Glutamatergic neuron (in vitro differentiated cells): ENCODE data around the gene TDG. TPM values are rescaled to one million over a fixed set of nuclear protein-coding genes. Genes with fewer than 3 reads are reported as not detected.

Experiments used
- DNase-seq: peaks from one replicate; pipeline ENCODE4 v3.0.0; 2022
- H3K27ac Mint-ChIP-seq: one replicate; pipeline ENCODE4 v1.8.0; 2020; ENCODE audit warnings: mild to moderate bottlenecking, mixed read lengths, inconsistent platforms; ENCODE audit not compliant: unreplicated experiment
- H3K27me3 Mint-ChIP-seq: one replicate; pipeline ENCODE4 v1.8.0; 2020; ENCODE audit warnings: mild to moderate bottlenecking, moderate library complexity, mixed read lengths, inconsistent platforms; ENCODE audit not compliant: unreplicated experiment
- H3K36me3 Mint-ChIP-seq: one replicate; pipeline ENCODE4 v1.8.0; 2020; ENCODE audit warnings: mild to moderate bottlenecking, mixed read lengths, inconsistent platforms; ENCODE audit not compliant: unreplicated experiment
- H3K4me1 Mint-ChIP-seq: one replicate; pipeline ENCODE4 v1.8.0; 2020; ENCODE audit warnings: mild to moderate bottlenecking, low read depth, mixed read lengths, inconsistent platforms; ENCODE audit not compliant: unreplicated experiment
- H3K4me3 Mint-ChIP-seq: one replicate; pipeline ENCODE4 v1.8.0; 2020; ENCODE audit warnings: mild to moderate bottlenecking, mixed read lengths, inconsistent platforms; ENCODE audit not compliant: unreplicated experiment
- H3K9me3 Mint-ChIP-seq: one replicate; pipeline ENCODE4 v1.8.0; 2020; ENCODE audit warnings: mild to moderate bottlenecking, moderate library complexity, mixed read lengths, inconsistent platforms; ENCODE audit not compliant: unreplicated experiment
- total RNA-seq: library from RNA; stranded (reverse); fragmentation: NEBNext Ultra II Directional; extraction: Animal tissue kit (Norgen Biotek cat#: 25700); gene quantifications from one replicate; pipeline ENCODE4 v1.2.1, GENCODE V29; 2021; ENCODE audit not compliant: unreplicated experiment
- TF ChIP-seq, protein P1 (sequence below): fragments of 200-600 bp; sonication (generic); IDR thresholded peaks from one replicate; pipeline ENCODE4 v1.5.0; 2021; ENCODE audit not compliant: partially characterized antibody, unreplicated experiment

Gene TDG
- total RNA-seq, 1 donor from 2014 or later = 56.8 TPM

DNA sequence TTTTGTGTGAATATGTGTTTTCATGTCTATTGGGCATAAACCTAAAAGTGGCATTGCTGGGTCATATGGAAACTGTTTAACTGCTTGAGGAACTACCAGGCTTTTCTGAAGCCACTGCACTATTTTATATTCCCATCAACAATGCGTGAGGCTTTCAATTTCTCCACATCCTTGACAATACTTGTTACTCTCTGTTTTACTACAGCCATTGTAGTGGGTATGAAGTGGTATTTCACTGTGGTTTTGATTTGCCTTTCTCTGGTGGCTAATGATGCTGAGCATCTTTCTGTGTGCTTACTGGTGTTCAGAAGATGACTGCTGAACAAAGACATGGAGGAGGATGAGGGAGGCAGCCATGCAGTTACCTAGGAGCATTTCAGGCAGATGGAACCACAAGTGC lies 13.2 kb upstream of the TDG start:
- peaks cover 7% of the 10 kb centered on the region for H3K36me3 Mint-ChIP-seq

DNA sequence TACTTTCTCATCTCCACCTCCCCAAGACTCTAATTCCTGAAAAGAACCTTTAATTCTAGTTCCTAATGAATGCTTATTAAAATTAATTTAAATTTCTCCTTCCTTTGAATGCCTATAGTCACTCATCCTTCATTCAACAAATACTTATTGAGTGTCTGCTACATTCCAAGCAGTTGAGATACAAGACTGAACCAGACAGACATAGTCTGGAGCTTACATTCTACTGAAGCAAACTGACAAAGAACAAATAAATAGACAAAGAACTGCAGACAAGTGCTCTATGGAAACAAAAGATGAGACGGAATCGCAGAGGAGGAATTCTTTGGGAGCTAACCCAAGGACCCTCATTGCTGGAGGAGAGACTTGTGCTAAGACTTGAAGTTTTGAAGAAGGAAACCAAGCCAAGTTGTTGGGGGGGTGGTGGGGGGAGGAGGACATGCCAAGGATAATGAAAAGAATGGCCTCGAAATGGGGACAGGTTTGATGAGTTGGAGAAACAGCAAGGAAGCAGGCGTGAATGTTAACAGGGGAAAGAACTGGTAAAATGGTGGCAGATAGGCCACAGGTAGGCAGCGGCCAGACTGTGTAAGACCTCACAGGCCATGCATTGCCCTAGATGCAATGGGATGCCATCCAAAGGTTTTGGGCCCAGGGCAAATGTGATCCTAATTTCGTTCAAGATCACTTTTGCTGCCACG lies 9.7 kb upstream of the TDG start:
- TF ChIP-seq, protein P1, sequence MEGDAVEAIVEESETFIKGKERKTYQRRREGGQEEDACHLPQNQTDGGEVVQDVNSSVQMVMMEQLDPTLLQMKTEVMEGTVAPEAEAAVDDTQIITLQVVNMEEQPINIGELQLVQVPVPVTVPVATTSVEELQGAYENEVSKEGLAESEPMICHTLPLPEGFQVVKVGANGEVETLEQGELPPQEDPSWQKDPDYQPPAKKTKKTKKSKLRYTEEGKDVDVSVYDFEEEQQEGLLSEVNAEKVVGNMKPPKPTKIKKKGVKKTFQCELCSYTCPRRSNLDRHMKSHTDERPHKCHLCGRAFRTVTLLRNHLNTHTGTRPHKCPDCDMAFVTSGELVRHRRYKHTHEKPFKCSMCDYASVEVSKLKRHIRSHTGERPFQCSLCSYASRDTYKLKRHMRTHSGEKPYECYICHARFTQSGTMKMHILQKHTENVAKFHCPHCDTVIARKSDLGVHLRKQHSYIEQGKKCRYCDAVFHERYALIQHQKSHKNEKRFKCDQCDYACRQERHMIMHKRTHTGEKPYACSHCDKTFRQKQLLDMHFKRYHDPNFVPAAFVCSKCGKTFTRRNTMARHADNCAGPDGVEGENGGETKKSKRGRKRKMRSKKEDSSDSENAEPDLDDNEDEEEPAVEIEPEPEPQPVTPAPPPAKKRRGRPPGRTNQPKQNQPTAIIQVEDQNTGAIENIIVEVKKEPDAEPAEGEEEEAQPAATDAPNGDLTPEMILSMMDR = no peak
- Mint-ChIP-seq H3K27ac (peak overlapping the region; percentile 96), H3K4me3 (peak overlapping the region; percentile 94), H3K27me3 (peaks cover 9% of the 10 kb centered on the region), H3K4me1 (peaks cover 7% of the 10 kb centered on the region), H3K36me3 (peaks cover 7% of the 10 kb centered on the region), H3K9me3 (peaks cover 13% of the 10 kb centered on the region)
- no peak for DNase-seq

More for the DNA sequence above, 13.2 kb upstream of the TDG start:
- DNase-seq = no peak
- TF ChIP-seq, protein P1 = no peak
- no peak overlapping the region for H3K4me3 Mint-ChIP-seq
- peaks cover 11% of the 10 kb centered on the region for H3K9me3 Mint-ChIP-seq
- H3K27ac Mint-ChIP-seq = no peak overlapping the region
- peaks cover 8% of the 10 kb centered on the region for H3K27me3 Mint-ChIP-seq
- peaks cover 7% of the 10 kb centered on the region for H3K4me1 Mint-ChIP-seq

DNA sequence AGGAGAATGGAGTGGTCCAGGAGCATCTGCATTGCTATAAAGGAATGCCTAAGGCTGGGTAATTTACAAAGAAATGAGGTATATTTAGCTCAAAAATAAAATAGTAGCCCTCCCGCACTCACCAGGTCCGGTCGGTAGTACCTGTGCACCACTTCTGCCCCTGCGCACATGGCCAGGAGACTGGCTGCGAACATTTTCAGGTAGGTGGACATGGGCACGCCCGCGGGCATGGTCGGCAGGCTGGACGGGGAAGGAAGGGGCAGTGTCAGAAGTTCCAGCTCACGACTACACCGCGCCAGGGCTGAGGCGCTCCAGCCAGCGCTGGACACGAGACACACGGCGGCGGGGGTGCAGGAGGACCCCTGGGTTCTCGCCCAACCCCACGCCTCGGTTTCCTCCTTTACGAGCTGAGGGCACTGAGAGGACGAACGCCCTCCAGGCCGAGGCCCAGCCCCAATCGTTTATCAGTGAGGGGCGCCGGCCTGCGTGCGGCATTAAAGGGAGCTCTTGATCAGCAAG lies 9.1 kb upstream of the TDG start:
- no peak for DNase-seq
- H3K27ac Mint-ChIP-seq = peak overlapping the region; percentile 99

DNA sequence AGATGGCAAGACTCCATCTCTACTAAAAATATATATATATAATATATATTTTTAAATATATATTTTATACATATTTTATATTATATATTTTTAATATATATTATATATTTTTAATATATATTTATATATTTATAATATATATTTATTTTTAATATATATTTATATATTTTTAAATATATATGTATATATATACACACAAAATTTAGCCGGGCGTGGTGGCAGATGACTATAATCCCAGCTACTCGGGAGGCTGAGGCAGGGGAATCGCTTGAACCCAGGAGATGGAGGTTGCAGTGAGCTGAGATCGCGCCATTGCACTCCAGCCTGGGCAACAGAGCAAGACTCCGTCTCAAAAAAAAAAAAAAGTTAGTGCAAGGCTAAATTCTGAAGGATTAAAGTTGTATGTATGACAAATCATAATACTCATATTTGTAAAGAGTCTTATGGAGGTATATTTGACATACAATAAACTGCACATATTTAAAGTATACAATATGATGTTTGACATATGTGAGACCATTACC lies 7.7 kb upstream of the TDG start:
- TF ChIP-seq, protein P1 = no peak
- no peak for DNase-seq
- H3K9me3 Mint-ChIP-seq = peaks cover 13% of the 10 kb centered on the region
- peaks cover 9% of the 10 kb centered on the region for H3K27me3 Mint-ChIP-seq
- peak overlapping the region; percentile 94 for H3K4me3 Mint-ChIP-seq
- H3K27ac Mint-ChIP-seq = peak overlapping the region; percentile 99
- H3K4me1 Mint-ChIP-seq = peaks cover 7% of the 10 kb centered on the region
- peaks cover 7% of the 10 kb centered on the region for H3K36me3 Mint-ChIP-seq

More for the DNA sequence above, 9.1 kb upstream of the TDG start:
- peaks cover 9% of the 10 kb centered on the region for H3K27me3 Mint-ChIP-seq
- peaks cover 7% of the 10 kb centered on the region for H3K36me3 Mint-ChIP-seq
- peaks cover 7% of the 10 kb centered on the region for H3K4me1 Mint-ChIP-seq
- TF ChIP-seq, protein P1 = no peak
- peaks cover 13% of the 10 kb centered on the region for H3K9me3 Mint-ChIP-seq
- peak overlapping the region; percentile 94 for H3K4me3 Mint-ChIP-seq

DNA sequence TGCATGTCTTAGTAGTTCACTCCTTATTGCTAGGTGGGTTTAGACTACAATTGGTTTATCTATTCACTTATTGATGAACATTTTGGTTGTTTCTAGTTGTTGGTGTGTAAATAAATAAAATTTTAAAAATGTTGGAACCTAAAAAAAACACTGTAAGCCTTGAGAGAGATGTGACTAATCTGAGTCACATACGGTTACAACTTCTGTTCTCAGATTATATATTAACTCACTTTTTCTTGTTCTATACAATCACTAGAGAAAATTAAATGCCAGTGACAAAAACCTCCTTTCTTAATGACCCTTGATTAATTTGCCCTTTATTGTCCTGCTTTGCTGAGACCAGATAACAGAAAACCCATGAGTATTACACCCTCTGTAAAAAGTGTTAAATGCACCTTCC lies 7.1 kb upstream of the TDG start:
- peaks cover 8% of the 10 kb centered on the region for H3K4me1 Mint-ChIP-seq
- peaks cover 9% of the 10 kb centered on the region for H3K27me3 Mint-ChIP-seq
- DNase-seq = no peak
- H3K9me3 Mint-ChIP-seq = peaks cover 13% of the 10 kb centered on the region
- peaks cover 7% of the 10 kb centered on the region for H3K36me3 Mint-ChIP-seq
- peak overlapping the region; percentile 68 for H3K4me3 Mint-ChIP-seq
- H3K27ac Mint-ChIP-seq = peak overlapping the region; percentile 73
- TF ChIP-seq, protein P1 = no peak
